ENCODE measurements around the gene ZNF286A.

DNA sequence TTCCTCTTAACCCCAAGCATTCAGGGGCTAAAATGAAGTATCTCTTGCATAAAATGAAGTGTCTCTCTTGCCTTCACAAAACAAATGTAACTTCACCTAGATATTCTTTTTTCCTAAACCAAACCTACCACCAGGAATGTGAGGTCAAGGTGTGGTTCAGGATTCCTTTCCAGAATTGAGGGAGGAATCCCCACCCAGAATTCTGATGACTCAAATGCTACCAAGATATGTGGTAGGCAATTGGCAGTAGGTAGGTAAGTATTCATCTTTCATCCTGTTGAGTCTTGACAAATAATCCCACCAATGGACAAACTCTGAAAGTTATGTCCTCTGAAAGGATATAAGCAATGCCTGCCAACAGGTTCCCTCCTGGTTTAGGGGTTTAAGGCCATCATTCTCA, 41.7 kb upstream of the ZNF286A start:
- no peak for TF ChIP-seq EP300 (IDR thresholded peaks at IDR 0.05)
- TF ChIP-seq, protein P1, sequence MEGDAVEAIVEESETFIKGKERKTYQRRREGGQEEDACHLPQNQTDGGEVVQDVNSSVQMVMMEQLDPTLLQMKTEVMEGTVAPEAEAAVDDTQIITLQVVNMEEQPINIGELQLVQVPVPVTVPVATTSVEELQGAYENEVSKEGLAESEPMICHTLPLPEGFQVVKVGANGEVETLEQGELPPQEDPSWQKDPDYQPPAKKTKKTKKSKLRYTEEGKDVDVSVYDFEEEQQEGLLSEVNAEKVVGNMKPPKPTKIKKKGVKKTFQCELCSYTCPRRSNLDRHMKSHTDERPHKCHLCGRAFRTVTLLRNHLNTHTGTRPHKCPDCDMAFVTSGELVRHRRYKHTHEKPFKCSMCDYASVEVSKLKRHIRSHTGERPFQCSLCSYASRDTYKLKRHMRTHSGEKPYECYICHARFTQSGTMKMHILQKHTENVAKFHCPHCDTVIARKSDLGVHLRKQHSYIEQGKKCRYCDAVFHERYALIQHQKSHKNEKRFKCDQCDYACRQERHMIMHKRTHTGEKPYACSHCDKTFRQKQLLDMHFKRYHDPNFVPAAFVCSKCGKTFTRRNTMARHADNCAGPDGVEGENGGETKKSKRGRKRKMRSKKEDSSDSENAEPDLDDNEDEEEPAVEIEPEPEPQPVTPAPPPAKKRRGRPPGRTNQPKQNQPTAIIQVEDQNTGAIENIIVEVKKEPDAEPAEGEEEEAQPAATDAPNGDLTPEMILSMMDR (IDR thresholded peaks at IDR 0.05), result no peak

All from esophagus muscularis mucosa (tissue), 3 donors.